NK-92 (cell line): ENCODE measurements around the gene TXNDC11.

Source experiments
- DNase-seq: peaks from one replicate; lab custom pipeline; 2025; ENCODE audit not compliant: unreplicated experiment; lab: John Stamatoyannopoulos, UW

The TXNDC11 gene

DNA sequence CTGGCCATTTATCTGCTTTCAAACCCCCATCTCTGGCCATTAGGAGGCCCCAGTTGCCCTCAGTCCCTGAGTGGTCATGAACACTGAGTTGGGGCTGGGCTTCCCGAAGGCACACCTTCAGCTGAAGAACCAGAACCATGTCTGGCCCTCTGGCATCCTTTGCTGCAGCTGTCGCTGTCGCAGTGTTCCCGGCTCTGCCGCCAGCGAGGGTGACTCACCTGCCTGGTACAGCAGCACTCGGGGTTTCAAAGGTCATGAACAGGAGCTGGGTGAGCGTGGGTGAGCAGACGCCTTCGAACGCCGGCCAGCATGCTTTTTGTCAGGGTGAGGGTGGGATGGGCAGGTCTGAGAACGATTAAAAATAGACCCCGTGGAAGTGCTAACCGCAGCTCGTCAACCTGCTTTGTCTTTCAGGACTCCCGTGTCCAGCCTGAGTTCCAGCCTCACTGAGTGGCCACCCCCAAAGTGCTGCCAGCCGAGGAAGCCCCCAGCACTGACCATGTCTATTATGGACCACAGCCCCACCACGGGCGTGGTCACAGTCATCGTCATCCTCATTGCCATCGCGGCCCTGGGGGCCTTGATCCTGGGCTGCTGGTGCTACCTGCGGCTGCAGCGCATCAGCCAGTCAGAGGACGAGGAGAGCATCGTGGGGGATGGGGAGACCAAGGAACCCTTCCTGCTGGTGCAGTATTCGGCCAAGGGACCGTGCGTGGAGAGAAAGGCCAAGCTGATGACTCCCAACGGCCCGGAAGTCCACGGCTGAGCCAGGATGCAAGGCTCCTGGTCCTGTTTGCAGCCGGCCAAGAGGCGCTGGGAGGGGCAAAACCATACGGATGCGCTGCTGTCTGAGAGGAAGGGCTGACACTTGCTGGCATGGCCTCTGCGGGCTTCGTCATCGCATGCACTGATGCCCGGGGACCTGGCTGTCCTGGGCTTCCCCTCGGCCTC lies 66.8 kb downstream of the TXNDC11 start:
- DNase-seq: no peak

- no peak for DNase-seq
Measured at GRCh38 chr16:11674818-11675560, 67.7 kb downstream of the TXNDC11 start.

DNA sequence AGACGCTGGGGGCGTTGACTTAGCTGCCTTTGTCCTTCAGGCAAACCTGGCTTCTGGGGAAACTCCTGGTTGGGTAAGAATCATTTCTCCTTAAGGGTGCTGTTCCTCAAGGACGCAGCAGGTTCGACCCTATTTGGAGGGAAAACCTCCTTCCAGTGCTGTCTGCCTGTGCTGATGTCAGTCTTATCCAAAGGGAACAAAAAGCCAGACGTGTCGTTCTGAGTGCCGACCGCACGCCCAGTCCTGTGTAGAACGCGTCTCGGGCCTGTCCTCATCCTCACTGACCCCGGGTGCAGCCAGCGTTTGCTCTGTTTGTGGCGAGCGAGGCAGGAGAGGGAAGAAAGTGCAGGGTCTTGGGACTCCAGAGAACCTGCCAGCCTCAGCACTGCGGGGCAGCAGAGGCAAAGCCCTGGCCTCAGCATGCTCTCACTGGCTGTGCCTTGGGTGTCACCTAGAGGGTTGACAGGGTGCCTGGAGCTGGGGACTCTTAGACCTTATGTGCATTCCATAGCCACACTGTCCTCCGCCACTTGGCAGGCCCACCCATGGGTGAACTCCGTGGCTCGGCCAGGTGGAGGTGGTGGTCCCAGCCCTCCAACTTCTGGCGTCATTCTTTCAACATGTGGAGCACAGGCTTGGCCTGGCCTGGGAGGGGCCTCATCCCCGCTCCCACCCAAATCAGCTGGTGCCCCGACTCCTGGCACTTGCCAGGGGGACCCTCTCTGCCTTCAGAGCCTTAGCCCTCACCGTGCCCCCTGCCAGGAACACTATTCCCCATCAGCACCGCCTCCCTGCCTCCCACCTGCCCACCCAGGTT lies 68.4 kb downstream of the TXNDC11 start:
- DNase-seq: no peak

GRCh38 chr16:11673091-11674000 lies 69.3 kb downstream of the TXNDC11 start:
- DNase-seq: no peak

DNA sequence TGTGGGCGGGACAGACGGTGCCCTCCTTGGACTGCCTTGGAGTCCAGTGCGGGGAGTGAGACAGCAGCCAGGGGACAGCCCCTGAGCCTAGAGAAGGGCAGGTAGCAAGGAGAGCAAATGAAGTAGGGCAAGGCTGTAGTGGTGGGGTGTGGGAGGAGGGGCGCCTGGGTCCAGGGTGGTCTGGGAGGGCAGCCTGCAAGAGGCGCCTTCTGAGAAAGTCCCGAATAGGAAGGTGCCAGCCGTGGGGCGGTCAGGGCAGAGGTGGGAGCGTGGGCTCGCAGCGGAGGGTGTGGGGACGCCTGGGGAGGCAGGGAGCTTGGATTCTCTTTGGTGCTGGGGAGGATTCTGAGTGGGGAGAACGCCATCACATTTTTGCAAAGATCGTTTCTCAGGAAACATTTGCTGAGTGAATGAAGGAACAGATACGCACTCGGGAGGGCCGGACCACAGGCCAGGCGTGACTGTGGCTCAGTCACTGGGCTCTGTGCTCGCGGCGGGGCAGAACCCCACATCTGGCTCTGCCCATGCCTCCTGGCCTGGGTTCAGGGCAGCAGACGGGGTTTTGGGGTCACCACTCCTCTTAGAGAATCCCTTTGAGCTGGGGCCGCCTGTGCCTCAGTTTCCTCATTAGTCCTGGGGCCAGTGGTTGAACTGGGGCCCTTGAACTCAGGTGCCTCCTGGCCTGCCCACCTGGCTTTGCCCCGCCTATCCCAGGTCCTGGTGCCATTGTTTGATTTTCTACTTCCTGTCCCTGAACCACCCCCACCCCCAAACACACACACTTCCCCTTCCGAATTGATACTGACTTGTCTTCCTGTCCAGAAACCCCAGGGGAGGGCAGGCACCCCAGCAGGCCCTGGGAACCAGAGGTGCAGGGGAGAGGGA lies 70.2 kb downstream of the TXNDC11 start:
- no peak for DNase-seq

GRCh38 chr16:11671676-11672075 lies 71.0 kb downstream of the TXNDC11 start:
- DNase-seq: no peak

GRCh38 chr16:11671271-11671670 lies 71.4 kb downstream of the TXNDC11 start:
- no peak for DNase-seq

- no peak for DNase-seq
Measured at GRCh38 chr16:11670171-11671131, 72.2 kb downstream of the TXNDC11 start.

DNA sequence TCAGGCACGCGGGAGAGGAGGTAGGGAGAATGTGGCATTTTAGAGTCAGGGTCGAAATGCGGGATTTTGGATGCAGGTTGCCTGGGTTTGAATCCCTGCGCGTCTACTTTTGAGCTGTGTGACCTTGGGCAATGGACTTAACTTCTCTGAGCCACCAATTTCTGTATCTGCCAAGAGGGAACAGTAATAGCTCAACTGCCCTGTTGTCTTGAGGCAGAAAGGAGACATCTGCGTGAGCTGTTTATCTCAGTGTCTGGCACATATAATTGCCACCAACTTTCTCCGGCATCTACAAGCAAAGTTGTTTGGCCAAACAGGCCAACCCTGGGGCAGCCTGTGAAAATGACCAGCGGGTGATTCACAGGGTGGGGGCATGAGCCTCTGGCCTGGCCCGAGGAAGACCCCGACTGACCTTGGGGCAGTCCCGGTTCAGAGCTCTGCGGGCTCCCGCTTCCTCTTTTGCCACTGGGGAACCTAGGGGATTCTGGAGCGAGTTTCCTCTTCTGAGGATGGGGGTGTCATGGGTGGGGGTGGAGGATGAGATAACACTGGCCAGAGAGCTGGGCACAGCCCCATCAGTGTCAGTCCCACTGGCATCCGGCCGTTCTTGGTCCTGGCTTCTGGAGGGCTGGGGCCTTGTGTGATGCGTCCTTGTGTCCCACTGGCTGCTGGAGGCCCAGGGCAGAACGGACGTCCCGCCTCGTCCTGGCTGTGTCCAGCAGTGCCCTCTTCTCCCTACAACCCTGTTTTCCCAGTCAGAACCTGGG lies 73.1 kb downstream of the TXNDC11 start:
- no peak for DNase-seq

- DNase-seq: no peak
Measured at GRCh38 chr16:11668623-11669379, 73.9 kb downstream of the TXNDC11 start.

DNA sequence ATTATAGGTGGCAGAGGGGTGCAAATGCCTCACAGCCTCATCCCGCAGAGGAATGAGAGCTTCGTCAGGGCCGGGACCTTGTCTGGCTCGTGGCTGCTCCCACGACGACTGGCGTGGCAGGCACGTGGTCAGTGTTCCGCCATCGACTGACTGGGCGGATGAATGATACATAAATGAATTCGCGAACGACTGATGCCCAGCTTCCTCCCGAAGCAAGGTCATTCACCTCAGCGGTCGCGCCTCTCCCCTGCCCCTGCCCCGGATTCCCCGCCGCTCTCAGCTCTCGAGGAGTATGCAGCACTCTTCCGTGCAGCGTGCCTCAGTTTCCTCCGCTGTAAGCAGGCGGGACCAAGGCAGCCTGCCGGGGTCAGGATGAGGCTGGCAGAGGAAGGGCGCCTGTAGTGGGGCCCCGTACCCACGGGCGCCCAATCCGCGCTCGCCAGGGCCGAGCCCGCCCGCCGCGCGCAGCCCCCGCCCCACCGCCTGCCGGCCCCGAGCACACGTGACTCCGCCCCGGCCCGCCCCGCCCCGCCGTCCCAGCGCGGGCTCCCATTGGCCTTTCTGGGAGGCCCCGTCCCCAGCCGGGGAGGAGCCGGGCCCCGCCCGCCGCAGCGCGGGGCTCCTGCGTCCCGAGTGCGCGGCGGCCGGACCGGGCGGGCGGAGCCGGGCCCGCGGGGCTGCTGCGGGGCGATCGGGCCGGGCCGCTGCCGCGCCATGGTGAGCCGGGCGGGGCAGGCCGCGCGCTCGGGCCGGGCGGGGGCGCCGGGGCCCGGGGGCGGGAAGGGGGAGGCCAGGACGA lies 74.6 kb downstream of the TXNDC11 start, which contains the start of gene SNN:
TSS of gene SNN (plus strand) at position 632 of the 799 bp plus-strand sequence. CDS start 7,605 bp downstream, outside the sequence.
- no peak for DNase-seq

- DNase-seq: no peak
Measured at GRCh38 chr16:11667221-11667823, 75.3 kb downstream of the TXNDC11 start.

GRCh38 chr16:11666103-11667055 lies 76.3 kb downstream of the TXNDC11 start:
- DNase-seq: no peak

DNA sequence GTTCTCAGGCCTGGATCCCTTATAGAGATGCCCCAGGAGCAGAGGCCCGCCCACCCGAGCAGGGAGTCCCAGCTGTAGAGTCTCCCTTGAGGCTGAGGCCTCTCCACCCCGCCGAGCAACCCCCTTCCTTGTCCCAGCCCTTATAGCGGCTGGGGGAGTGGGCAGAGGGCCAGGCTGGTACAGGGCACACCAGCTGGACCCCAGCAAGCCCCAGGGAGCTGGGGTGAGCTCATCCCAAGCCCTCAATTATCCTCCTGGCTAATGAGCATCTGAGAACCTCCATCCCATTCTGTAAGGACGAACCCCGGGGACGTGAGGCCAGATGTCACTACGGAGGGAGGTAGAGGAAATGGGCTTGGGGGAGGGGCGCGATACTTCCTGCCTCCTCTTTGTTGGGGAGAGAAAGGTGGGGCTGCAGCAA lies 77.6 kb downstream of the TXNDC11 start:
- no peak for DNase-seq
